Spinal cord (tissue), 10 donors: ENCODE measurements around the gene FOXRED1. TPM values are rescaled to one million over a fixed set of nuclear protein-coding genes. Genes with fewer than 3 reads are reported as not detected.
A peak's percentile ranks its signal among the peaks of the same experiment; 100 is the strongest.

ENCODE experiments used
- DNase-seq, 6 donors: peaks; one replicate each; pipeline versions ENCODE4 v3.0.0 to v3.0.0-alpha.2; 2013 to 2015; ENCODE audit warnings: low spot score in 6 of 6, low read depth in 4 of 6
- H3K27ac ChIP-seq: one replicate; pipeline ENCODE4 v1.5.1; 2013; ENCODE audit warnings: low read depth, low read length, control low read depth
- H3K27me3 ChIP-seq: one replicate; pipeline ENCODE4 v1.6.1; 2013; ENCODE audit warnings: low read length; ENCODE audit not compliant: control insufficient read depth, insufficient read depth
- H3K36me3 ChIP-seq: one replicate; pipeline ENCODE4 v1.6.1; 2013; ENCODE audit warnings: low read length; ENCODE audit not compliant: control insufficient read depth, insufficient read depth
- H3K4me1 ChIP-seq: one replicate; pipeline ENCODE4 v1.6.1; 2013; ENCODE audit warnings: low read length; ENCODE audit not compliant: control insufficient read depth, insufficient read depth
- H3K4me3 ChIP-seq: one replicate; pipeline ENCODE4 v1.5.1; 2013; ENCODE audit warnings: low read depth, low read length, control low read depth
- H3K9me3 ChIP-seq: one replicate; pipeline ENCODE4 v1.6.1; 2013; ENCODE audit warnings: low read length; ENCODE audit not compliant: control insufficient read depth, insufficient read depth
- WGBS: methylation state at CpG from one replicate; pipeline ENCODE4 v1.1.5; 2013; ENCODE audit warnings: missing lambda C conversion rate; ENCODE audit not compliant: insufficient coverage; 5-methylcytosine and 5-hydroxymethylcytosine counted together
- polyA plus RNA-seq, 2 donors: library from polyadenylated mRNA; unstranded; fragments of 120-200 nt; gene quantifications; one replicate each; pipeline ENCODE4 v1.2.1, GENCODE V29; 2013; ENCODE audit not compliant: insufficient read length in 2 of 2
- total RNA-seq, 2 donors: library from RNA; depleted of rRNA in 1 of 2; stranded (reverse); fragments of 120-200 nt in 1 of 2; fragments of >200 nt in 1 of 2; gene quantifications; one replicate each; pipeline versions ENCODE4 v1.2.3 to v1.2.4, GENCODE V29; 2013 to 2014
- donor health status: healthy.

The FOXRED1 gene
- total and polyA plus RNA-seq, 4 donors, result 17.6 to 79.5 (median 31.8) TPM

DNA sequence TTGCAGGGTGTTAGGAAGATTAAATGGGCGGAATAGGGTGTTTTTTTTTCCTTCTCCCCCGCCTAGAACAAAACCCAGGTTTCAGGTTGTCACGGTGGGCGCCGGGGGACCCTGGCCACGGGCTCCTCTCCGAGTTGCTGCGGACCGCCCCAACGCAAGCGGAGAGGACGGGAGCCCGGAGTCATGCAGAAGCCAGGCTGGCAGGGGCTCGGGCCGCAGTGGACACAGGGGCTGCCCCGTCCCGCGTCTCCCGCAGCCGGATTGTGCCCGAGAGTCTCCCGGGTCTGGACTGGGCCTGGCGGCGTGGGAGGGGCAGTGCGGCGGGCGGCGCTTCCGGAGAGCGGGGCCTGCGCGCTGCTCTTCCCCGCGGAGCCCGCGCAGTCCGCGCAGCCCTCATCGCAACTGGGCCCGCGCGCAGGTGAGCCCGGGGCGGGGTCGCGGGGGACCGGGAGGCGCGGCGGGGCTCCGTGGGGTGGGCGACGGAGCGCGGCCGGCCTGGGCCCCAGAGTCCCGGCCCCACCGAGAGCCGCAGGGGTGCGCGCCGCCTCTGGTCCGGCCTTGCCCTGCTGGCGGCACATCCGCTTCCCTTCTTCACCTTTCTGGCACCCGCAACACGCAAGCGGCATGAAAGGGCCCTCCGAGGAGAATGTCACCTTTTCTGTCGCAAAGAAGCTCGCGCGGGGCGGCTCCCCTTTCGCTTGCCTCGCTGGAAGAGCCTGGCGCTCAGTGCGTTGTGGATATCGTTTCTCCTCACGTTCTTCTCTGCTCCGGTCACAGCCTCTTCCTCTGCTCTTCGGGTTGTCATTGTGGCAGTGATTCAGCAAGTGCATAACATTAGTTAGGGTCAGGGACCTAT lies 14.0 kb downstream of the FOXRED1 start, which contains the start of gene TIRAP:
Gene TIRAP, plus strand, starts transcription at position 358 of the 856 bp plus-strand sequence. CDS start 7,802 bp downstream, outside the sequence.
- Histone ChIP-seq H3K9me3 (no peaks in the 10 kb centered on the region), H3K36me3 (peaks cover 2% of the 10 kb centered on the region), H3K27me3 (no peaks in the 10 kb centered on the region), H3K4me1 (peaks cover 33% of the 10 kb centered on the region), H3K27ac (peak within 1 kb of the TSS; percentile 85), H3K4me3 (peak within 1 kb of the TSS; percentile 75)
- DNase-seq, result peak in 4 of 6 donors; percentile 31 to 84 (median 66)
- under 1% methylated on average over 80 of the region's 82 CpGs for WGBS

DNA sequence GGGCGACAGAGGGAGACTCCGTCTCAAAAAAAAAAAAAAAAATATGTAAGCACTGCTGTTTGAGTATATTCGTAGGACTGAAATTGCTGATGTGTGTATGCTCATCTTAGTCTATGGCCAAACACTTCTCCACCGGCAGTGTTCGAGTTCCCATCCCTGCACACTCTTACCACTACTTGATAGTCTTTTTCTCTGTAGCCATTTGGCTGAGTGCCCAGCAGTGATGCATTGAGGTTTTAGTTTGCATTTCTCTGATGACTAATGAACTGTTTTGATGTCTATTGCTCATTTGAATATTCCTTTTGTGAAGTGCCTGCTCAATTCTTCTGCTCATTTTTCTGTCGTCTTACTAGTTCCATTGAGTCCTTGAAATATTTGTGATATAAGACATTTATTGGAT lies 15.9 kb downstream of the FOXRED1 start:
- Histone ChIP-seq H3K36me3 (no peaks in the 10 kb centered on the region), H3K27ac (no peak overlapping the region), H3K4me3 (no peak overlapping the region), H3K9me3 (no peaks in the 10 kb centered on the region), H3K27me3 (no peaks in the 10 kb centered on the region), H3K4me1 (peaks cover 33% of the 10 kb centered on the region)
- peak in 2 of 6 donors; percentile 54 to 66 for DNase-seq
- WGBS, result no CpG with 5 or more reads among the region's 6 CpGs

DNA sequence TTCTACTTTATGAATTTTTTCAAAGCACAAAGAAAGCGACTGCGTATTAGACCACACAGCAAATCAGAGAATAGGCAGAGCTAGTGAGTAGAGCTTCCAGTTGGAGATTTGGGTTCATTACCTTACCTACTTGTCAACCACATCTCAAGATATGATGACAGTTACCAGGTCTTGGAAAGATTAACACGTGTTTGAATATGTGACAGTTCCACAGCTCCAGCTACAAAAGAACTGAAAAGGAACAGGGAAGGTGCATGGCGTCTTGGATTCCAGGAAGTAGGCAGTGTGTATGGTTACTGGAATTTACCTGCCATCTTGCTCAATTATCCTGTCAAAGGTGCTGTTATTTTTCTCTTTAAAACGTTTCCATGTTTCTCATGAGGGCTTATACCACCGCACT lies 19.3 kb downstream of the FOXRED1 start:
- Histone ChIP-seq H3K4me3 (no peak overlapping the region), H3K27ac (no peak overlapping the region), H3K36me3 (peaks cover 21% of the 10 kb centered on the region), H3K4me1 (peaks cover 14% of the 10 kb centered on the region), H3K9me3 (no peaks in the 10 kb centered on the region), H3K27me3 (no peaks in the 10 kb centered on the region)
- DNase-seq, result no peak
- WGBS, result 100% methylated on average over 2 of the region's 6 CpGs

DNA sequence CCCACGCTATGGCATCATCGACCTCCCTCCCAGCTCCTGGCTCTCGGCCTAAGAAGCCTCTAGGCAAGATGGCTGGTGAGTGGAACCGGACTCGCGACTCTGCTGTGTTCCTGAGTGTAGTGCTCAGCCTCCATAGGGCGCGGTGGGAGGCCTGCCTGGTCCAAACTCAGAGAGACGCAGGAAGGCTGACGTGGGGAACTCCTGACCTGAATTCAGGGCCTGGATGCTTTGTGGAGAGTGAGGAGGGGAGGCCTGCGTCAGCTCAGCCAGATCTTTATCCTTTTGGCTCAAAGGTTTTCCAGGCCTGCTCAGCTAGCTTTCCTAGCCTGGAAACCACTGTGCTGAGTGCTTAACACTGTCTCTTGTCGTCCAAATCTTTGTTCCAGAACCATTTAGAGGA lies 21.9 kb downstream of the FOXRED1 start:
- 86% methylated on average over 11 of the region's 12 CpGs for WGBS

DNA sequence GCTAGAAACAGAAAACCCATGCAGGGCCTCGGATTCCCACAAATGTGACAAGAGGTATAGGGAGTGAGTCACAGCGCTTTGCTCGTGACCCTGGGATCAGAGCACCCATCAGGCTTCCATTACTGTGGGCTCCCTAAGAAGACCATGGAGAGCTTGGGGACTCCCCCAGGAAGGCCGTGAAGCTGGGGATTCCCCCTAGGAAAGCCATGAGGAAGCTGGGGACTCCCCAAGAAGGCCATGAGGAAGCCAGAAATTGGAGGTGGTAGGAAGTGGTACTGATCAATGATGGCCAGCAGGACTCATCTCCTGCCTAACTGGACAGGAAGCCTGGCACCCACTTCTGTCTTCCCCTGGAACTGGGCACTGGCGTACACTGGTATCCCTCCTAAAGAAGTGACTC lies 24.8 kb downstream of the FOXRED1 start:
- Histone ChIP-seq H3K27ac (no peak overlapping the region), H3K9me3 (no peaks in the 10 kb centered on the region), H3K27me3 (no peaks in the 10 kb centered on the region), H3K4me1 (no peaks in the 10 kb centered on the region), H3K4me3 (no peak overlapping the region), H3K36me3 (peaks cover 34% of the 10 kb centered on the region)
- no peak for DNase-seq
- WGBS, result 98% methylated on average over 5 of the region's 5 CpGs

More for the DNA sequence above, 21.9 kb downstream of the FOXRED1 start:
- Histone ChIP-seq H3K9me3 (no peaks in the 10 kb centered on the region), H3K27me3 (no peaks in the 10 kb centered on the region), H3K4me3 (no peak overlapping the region), H3K4me1 (no peaks in the 10 kb centered on the region), H3K27ac (no peak overlapping the region), H3K36me3 (peaks cover 32% of the 10 kb centered on the region)
- DNase-seq, result no peak

DNA sequence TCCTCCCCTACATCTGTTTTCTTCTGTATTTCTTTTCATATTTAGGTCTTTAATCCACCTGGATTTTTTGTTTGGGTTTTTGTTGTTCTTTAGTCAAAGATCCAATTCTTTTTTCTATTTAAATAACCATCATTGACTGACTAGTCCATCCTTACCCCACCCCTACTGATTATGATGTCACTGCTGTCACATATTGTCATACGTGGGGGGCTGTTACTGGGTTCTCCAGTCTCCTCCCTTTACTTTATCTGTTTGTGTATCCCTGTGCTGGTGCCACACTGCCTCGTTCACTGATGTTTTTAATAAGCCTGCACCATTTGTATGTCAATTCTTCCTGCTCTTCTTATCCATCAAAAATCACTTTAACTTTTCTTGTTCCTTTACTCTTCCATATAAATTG lies 28.1 kb downstream of the FOXRED1 start:
- no peaks in the 10 kb centered on the region for H3K9me3 ChIP-seq
- H3K4me1 ChIP-seq, result no peaks in the 10 kb centered on the region
- no peak overlapping the region for H3K4me3 ChIP-seq
- no peak overlapping the region for H3K27ac ChIP-seq
- no peak for DNase-seq
- peaks cover 28% of the 10 kb centered on the region for H3K36me3 ChIP-seq
- no peaks in the 10 kb centered on the region for H3K27me3 ChIP-seq
- 78% methylated on average over 2 of the region's 2 CpGs for WGBS

DNA sequence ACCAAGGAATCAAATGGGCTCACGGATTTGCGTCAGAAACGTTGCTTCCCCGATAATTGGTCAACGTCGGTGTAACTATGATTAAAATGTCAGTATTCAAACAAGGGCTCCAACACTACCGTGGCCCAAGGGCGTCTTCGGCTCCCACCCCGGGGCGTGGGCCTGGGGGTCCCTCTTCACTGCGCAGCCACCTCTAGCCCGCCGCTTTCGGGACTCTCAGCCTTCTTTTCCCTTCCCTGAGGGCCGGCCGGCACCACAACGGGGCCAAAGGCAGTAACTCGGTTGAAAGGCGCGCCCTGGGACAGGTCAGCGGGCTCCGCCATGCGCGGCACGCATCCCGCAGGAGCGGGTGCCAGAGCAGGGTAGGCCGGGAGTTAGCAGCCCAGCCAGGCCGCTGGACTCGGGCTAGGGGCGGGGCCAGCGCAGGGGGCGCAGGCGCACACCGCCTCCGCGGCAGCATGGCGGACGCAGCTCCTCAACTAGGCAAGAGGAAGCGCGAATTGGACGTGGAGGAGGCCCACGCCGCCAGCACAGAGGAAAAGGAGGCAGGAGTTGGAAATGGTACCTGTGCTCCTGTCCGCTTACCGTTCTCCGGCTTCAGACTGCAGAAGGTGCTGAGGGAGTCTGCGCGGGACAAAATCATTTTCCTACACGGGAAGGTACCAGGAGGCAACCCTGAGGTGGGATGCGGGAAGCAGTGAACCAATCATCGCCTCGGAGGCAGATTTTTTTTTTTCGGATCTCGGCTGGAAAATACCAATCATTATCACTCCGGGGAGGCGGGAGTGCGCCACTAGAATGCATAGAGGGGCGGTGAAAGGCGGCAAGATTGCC lies 34.9 kb downstream of the FOXRED1 start, which contains the start of gene DCPS:
Gene DCPS, plus strand, starts transcription at position 438 of the 834 bp plus-strand sequence. Its CDS starts 21 bp downstream, at position 459.
- WGBS, result 2% methylated on average over 51 of the region's 61 CpGs
- no peaks in the 10 kb centered on the region for H3K27me3 ChIP-seq
- H3K4me1 ChIP-seq, result peaks cover 22% of the 10 kb centered on the region
- no peaks in the 10 kb centered on the region for H3K9me3 ChIP-seq
- DNase-seq, result peak; percentile 78 to 98 (median 88)
- peak within 1 kb of the TSS; percentile 79 for H3K4me3 ChIP-seq
- H3K27ac ChIP-seq, result peak within 1 kb of the TSS; percentile 89
- peaks cover 10% of the 10 kb centered on the region for H3K36me3 ChIP-seq

DNA sequence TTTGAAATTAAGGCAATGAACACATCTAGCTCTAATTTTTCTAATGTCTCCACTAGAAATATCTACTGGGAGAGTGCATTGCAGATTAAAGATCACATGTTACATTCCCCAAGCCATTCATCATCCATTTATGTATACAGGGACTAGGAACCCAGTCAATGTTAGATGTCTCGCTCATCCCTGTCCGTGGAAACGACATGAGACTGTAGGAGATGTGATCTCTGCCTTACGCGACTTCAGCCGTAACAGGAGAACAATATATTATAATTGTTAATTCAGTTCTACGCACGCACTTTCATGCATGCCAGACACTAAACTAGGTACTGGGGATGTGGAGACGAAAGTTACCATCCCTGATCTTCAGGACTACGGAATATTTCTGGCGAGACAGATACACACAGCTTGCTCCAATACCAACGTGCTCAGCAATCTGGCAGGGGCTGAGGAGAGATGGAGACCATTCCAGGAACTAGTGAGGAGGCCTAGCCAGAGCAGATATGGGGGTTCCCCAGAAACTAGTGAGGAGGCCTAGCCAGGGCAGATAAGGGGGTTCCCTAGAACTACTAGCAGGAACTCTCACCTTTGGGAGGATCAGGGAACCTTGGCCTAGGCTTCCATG lies 35.6 kb downstream of the FOXRED1 start:
- DNase-seq, result peak in 2 of 6 donors; percentile 60 to 73
- Histone ChIP-seq H3K9me3 (no peaks in the 10 kb centered on the region), H3K4me1 (peaks cover 22% of the 10 kb centered on the region), H3K27me3 (no peaks in the 10 kb centered on the region), H3K27ac (peak overlapping the region; percentile 89), H3K36me3 (peaks cover 10% of the 10 kb centered on the region), H3K4me3 (peak overlapping the region; percentile 79)
- WGBS, result no CpG with 5 or more reads among the region's 12 CpGs

DNA sequence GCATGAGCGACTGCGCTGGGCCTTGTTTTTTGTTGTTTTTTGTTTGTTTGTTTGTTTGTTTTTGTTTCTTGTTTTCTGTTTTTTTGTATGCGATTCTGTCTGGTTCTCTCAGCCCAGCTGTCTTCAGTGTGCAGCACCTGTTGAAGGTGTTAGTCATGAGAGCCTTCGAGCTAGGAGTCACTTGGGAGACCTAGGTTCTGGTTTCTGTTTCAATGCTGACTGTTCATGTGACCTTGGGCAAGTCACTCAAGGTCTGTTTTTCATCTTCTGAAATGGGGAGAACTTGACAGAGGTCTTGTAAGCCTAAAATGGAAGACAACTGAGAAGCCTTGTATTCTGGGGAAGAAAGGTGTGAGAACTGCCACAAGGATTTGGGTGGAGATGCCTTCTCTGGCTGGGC lies 36.7 kb downstream of the FOXRED1 start:
- Histone ChIP-seq H3K36me3 (peaks cover 7% of the 10 kb centered on the region), H3K9me3 (no peaks in the 10 kb centered on the region), H3K27ac (no peak overlapping the region), H3K27me3 (no peaks in the 10 kb centered on the region), H3K4me1 (peaks cover 27% of the 10 kb centered on the region), H3K4me3 (no peak overlapping the region)
- WGBS, result 92% methylated on average over 3 of the region's 4 CpGs
- DNase-seq, result no peak
